Progenitor cell of endocrine pancreas (in vitro differentiated cells): Measurements from ENCODE around the gene CDH16. TPM values are rescaled to one million over a fixed set of nuclear protein-coding genes. Genes with fewer than 3 reads are reported as not detected.

Source experiments
- DNase-seq: peaks from one replicate; pipeline ENCODE4 v3.0.0; 2021; ENCODE audit warnings: low spot score; ENCODE audit not compliant: unreplicated experiment
- H3K27ac Mint-ChIP-seq: 2 replicates; pipeline ENCODE4 v1.8.0; 2021; ENCODE audit warnings: mild to moderate bottlenecking, moderate library complexity, mixed read lengths
- H3K27me3 Mint-ChIP-seq: 2 replicates; pipeline ENCODE4 v1.8.0; 2021; ENCODE audit warnings: mixed read lengths
- H3K36me3 Mint-ChIP-seq: 2 replicates; pipeline ENCODE4 v1.8.0; 2022; ENCODE audit warnings: mixed read lengths; ENCODE audit not compliant: insufficient read depth
- H3K4me1 Mint-ChIP-seq: 2 replicates; pipeline ENCODE4 v1.8.0; 2021; ENCODE audit warnings: low read depth, mixed read lengths
- H3K4me3 Mint-ChIP-seq: 2 replicates; pipeline ENCODE4 v1.8.0; 2021; ENCODE audit warnings: low read depth, mild to moderate bottlenecking, moderate library complexity, mixed read lengths
- H3K9me3 Mint-ChIP-seq: 2 replicates; pipeline ENCODE4 v1.8.0; 2021; ENCODE audit warnings: low read depth, mixed read lengths
- total RNA-seq: library from RNA; stranded (reverse); gene quantifications from 2 replicates; pipeline ENCODE4 v1.2.1, GENCODE V29; 2021
- TF ChIP-seq, protein P1 (sequence below): fragments of 200-600 bp; sonication (generic); IDR thresholded peaks from one replicate; pipeline ENCODE4 v1.5.0; 2021; ENCODE audit warnings: antibody characterized with exemption, mild to moderate bottlenecking; ENCODE audit not compliant: unreplicated experiment

Gene CDH16
- total RNA-seq, 1 donor from 2014 or later, result not detected

DNA sequence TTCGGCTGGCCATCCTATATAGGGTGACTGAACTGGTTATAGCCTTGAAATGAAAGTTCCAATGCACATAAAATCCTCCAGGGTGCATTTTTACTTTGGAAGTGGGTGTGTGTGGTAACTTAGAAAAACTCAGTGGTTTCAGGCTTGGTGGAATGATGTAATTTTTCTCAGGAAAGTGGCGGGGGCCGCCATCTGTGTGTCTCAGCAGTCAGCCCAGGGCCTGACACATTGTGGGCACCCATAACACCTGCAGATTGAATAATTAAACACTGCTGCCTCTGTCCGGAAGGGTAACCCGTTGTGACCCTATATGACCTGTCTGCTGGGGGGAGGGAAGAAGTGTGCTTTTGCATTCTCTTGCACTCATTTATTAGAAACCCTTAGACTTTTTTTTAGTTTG, 40.6 kb downstream of the CDH16 start:
- DNase-seq, result no peak
- TF ChIP-seq, protein P1, sequence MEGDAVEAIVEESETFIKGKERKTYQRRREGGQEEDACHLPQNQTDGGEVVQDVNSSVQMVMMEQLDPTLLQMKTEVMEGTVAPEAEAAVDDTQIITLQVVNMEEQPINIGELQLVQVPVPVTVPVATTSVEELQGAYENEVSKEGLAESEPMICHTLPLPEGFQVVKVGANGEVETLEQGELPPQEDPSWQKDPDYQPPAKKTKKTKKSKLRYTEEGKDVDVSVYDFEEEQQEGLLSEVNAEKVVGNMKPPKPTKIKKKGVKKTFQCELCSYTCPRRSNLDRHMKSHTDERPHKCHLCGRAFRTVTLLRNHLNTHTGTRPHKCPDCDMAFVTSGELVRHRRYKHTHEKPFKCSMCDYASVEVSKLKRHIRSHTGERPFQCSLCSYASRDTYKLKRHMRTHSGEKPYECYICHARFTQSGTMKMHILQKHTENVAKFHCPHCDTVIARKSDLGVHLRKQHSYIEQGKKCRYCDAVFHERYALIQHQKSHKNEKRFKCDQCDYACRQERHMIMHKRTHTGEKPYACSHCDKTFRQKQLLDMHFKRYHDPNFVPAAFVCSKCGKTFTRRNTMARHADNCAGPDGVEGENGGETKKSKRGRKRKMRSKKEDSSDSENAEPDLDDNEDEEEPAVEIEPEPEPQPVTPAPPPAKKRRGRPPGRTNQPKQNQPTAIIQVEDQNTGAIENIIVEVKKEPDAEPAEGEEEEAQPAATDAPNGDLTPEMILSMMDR, result no peak
- H3K4me1 Mint-ChIP-seq, result peaks cover 6% of the 10 kb centered on the region
- peaks cover 20% of the 10 kb centered on the region for H3K27me3 Mint-ChIP-seq
- no peak overlapping the region for H3K4me3 Mint-ChIP-seq
- no peaks in the 10 kb centered on the region for H3K9me3 Mint-ChIP-seq
- H3K36me3 Mint-ChIP-seq, result no peaks in the 10 kb centered on the region
- no peak overlapping the region for H3K27ac Mint-ChIP-seq

DNA sequence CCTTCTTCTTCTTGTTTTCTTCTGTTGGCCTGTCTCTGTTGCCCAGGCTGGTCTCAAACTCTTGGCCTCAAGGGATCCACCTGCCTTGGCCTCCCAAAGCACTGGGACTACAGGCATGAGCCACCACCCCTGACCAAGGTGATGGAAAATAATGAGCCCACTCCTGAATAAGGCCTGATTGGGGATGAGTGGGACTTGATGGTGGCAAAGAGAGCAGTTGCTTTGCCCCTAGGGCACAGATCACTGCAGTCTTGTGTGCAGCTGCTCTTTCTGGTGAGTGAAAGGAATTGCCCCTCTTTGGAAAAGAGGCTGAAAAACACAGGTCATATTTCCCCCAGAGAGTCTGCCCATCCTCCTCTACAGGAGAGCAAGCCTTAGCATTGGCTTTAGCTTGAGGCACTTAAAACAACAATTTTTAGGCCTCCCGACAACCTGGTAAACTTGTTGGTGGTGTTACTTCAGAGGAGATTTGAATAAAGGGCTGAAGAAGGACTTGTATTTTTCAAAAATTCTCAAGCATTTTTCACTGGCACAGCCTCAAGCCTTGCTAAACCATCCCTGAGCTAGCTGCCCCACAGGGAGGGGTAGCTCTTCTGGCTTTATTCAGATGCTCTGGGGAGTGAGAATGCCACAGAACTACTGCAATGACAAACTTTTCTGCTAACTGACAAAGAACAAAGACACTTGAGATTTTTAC, 44.5 kb downstream of the CDH16 start:
- Mint-ChIP-seq H3K27ac (peak overlapping the region; percentile 41), H3K9me3 (no peaks in the 10 kb centered on the region), H3K4me1 (peaks cover 2% of the 10 kb centered on the region), H3K4me3 (no peak overlapping the region), H3K36me3 (no peaks in the 10 kb centered on the region), H3K27me3 (peaks cover 29% of the 10 kb centered on the region)
- TF ChIP-seq, protein P1, result no peak
- DNase-seq, result no peak

DNA sequence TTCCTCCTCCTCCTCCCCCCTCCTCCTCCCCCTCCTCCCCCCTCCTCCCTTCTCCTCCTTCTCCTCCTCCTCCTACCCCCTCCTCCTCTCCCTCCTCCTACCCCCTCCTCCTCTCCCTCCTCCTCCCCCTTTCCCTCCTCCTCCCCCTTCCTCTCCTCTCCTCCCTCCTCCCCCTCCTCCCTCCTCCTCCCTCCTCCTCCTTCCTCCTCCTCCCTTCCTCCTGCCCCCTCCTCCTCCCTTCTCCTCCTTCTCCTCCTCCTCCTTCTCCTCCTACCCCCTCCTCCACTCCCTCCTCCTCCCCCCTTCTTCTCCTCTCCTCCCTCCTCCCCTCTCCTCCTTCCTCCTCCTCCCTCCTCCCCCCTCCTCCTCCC, 45.0 kb downstream of the CDH16 start:
- Mint-ChIP-seq H3K36me3 (no peaks in the 10 kb centered on the region), H3K4me1 (peaks cover 2% of the 10 kb centered on the region), H3K9me3 (no peaks in the 10 kb centered on the region), H3K27me3 (peaks cover 29% of the 10 kb centered on the region), H3K4me3 (no peak overlapping the region), H3K27ac (no peak overlapping the region)
- no peak for DNase-seq
- TF ChIP-seq, protein P1, result no peak

- Mint-ChIP-seq H3K36me3 (no peaks in the 10 kb centered on the region), H3K4me3 (peak overlapping the region; percentile 64), H3K9me3 (no peaks in the 10 kb centered on the region), H3K27me3 (peaks cover 25% of the 10 kb centered on the region), H3K4me1 (peaks cover 2% of the 10 kb centered on the region), H3K27ac (peak overlapping the region; percentile 53)
- peak; percentile 83 for DNase-seq
- TF ChIP-seq, protein P1, result peak; percentile 99
Measured at GRCh38 chr16:66872943-66873684, 45.6 kb downstream of the CDH16 start.

GRCh38 chr16:66872559-66872942, 46.1 kb downstream of the CDH16 start:
- peak overlapping the region; percentile 64 for H3K4me3 Mint-ChIP-seq
- no peak for DNase-seq
- TF ChIP-seq, protein P1, result no peak
- H3K4me1 Mint-ChIP-seq, result peaks cover 2% of the 10 kb centered on the region
- no peak overlapping the region for H3K27ac Mint-ChIP-seq
- peaks cover 25% of the 10 kb centered on the region for H3K27me3 Mint-ChIP-seq
- H3K36me3 Mint-ChIP-seq, result no peaks in the 10 kb centered on the region
- H3K9me3 Mint-ChIP-seq, result no peaks in the 10 kb centered on the region
